Hematopoietic multipotent progenitor cell treated with erythropoietin and hydrocortisone succinate and interleukin-3 and kit ligand, for 6 days (in vitro differentiated cells): ENCODE data around the gene DCK.
"Not testable (repeated sequence)": the region's sequence is repeated elsewhere in the genome, so short reads cannot be mapped to it uniquely, and the experiment has no call there.

Experiments used
- DNase-seq: peaks from one replicate; pipeline ENCODE4 v3.0.0-alpha.2; 2015

Gene DCK

GRCh38 chr4:71004281-71004851 is 10.9 kb downstream of the DCK start:
- DNase-seq = peak; percentile 40

- DNase-seq = not testable (repeated sequence)
Measured at GRCh38 chr4:71005025-71005424, 11.6 kb downstream of the DCK start.

GRCh38 chr4:71006203-71006907 is 12.9 kb downstream of the DCK start:
- no peak for DNase-seq

GRCh38 chr4:71008196-71008595 is 14.7 kb downstream of the DCK start:
- no peak for DNase-seq

GRCh38 chr4:71009086-71009485 is 15.6 kb downstream of the DCK start:
- no peak for DNase-seq

GRCh38 chr4:71009890-71010588 is 16.6 kb downstream of the DCK start:
- DNase-seq = peak; percentile 77

- no peak for DNase-seq
Measured at GRCh38 chr4:71011451-71011850, 18.0 kb downstream of the DCK start.

- not testable (repeated sequence) for DNase-seq
Measured at GRCh38 chr4:71017391-71017790, 23.9 kb downstream of the DCK start.

GRCh38 chr4:71020611-71021010 is 27.2 kb downstream of the DCK start:
- no peak for DNase-seq

GRCh38 chr4:71025654-71026053 is 32.2 kb downstream of the DCK start:
- no peak for DNase-seq

GRCh38 chr4:71026086-71026485 is 32.6 kb downstream of the DCK start:
- peak; percentile 87 for DNase-seq

GRCh38 chr4:71027611-71028010 is 34.2 kb downstream of the DCK start:
- DNase-seq = no peak

GRCh38 chr4:71029504-71029903 is 36.1 kb downstream of the DCK start:
- DNase-seq = no peak

- not testable (repeated sequence) for DNase-seq
Measured at GRCh38 chr4:71032106-71032505, 38.7 kb downstream of the DCK start.

GRCh38 chr4:71045256-71045655 is 51.8 kb downstream of the DCK start:
- DNase-seq = no peak

- no peak for DNase-seq
Measured at GRCh38 chr4:71049395-71049794, 55.9 kb downstream of the DCK start.

GRCh38 chr4:71050809-71051208 is 57.4 kb downstream of the DCK start:
- DNase-seq = peak; percentile 11

- DNase-seq = no peak
Measured at GRCh38 chr4:71052034-71052433, 58.6 kb downstream of the DCK start.

GRCh38 chr4:71052716-71053115 is 59.3 kb downstream of the DCK start:
- no peak for DNase-seq

- not testable (repeated sequence) for DNase-seq
Measured at GRCh38 chr4:71053613-71054012, 60.2 kb downstream of the DCK start.

GRCh38 chr4:71059573-71059972 is 66.1 kb downstream of the DCK start:
- not testable (repeated sequence) for DNase-seq

- DNase-seq = no peak
Measured at GRCh38 chr4:71062436-71062835, 69.0 kb downstream of the DCK start.

GRCh38 chr4:71063711-71064110 is 70.3 kb downstream of the DCK start:
- no peak for DNase-seq

GRCh38 chr4:71064521-71064920 is 71.1 kb downstream of the DCK start:
- DNase-seq = no peak
